Calu3 (cell line): ENCODE results near the gene ANAPC1. TPM values are rescaled to one million over a fixed set of nuclear protein-coding genes. Genes with fewer than 3 reads are reported as not detected.

Source experiments
- BruUV-seq: library from RNA; stranded (reverse); fragments of 400-500 nt; replicated peaks from 2 replicates; lab custom pipeline; 2021; lab: Mats Ljungman, UMichigan
- CTCF ChIA-PET: fragments of 300-600 bp; sonication (Branson Sonifier 250); formaldehyde crosslinking; loops from one replicate; lab custom pipeline; 2022; ENCODE audit warnings: antibody characterized with exemption; lab: Charles Lee
- DNase-seq: peaks from one replicate; pipeline ENCODE4 v3.0.0; 2022
- H3K27ac Mint-ChIP-seq: one replicate; pipeline ENCODE4 v1.8.0; 2022; ENCODE audit warnings: mixed read lengths; ENCODE audit not compliant: unreplicated experiment
- H3K27me3 Mint-ChIP-seq: one replicate; pipeline ENCODE4 v1.8.0; 2022; ENCODE audit warnings: mixed read lengths; ENCODE audit not compliant: unreplicated experiment
- H3K36me3 Mint-ChIP-seq: one replicate; pipeline ENCODE4 v1.8.0; 2022; ENCODE audit warnings: mild to moderate bottlenecking, moderate library complexity, mixed read lengths; ENCODE audit not compliant: insufficient read depth, unreplicated experiment
- H3K4me1 Mint-ChIP-seq: one replicate; pipeline ENCODE4 v1.8.0; 2022; ENCODE audit warnings: mild to moderate bottlenecking, low read depth, mixed read lengths; ENCODE audit not compliant: unreplicated experiment
- H3K4me3 Mint-ChIP-seq: one replicate; pipeline ENCODE4 v1.8.0; 2022; ENCODE audit warnings: mild to moderate bottlenecking, low read depth, moderate library complexity, mixed read lengths; ENCODE audit not compliant: unreplicated experiment
- H3K9me3 Mint-ChIP-seq: one replicate; pipeline ENCODE4 v1.8.0; 2022; ENCODE audit warnings: low read depth, mixed read lengths; ENCODE audit not compliant: unreplicated experiment
- CTCF ChIP-seq: fragments of 200-600 bp; IDR thresholded peaks from one replicate; pipeline ENCODE4 v1.8.0; 2022; ENCODE audit warnings: antibody characterized with exemption; ENCODE audit not compliant: unreplicated experiment
- intact Hi-C: fragments of 100-400 bp; cut with micrococcal nuclease; formaldehyde crosslinking; loops from one replicate; pipeline ENCODE4 v1.10.0; 2022; ENCODE audit not compliant: unreplicated experiment
- total RNA-seq: library from RNA; stranded (reverse); gene quantifications from 2 replicates; pipeline ENCODE4 v1.2.3, GENCODE V29; 2022

ANAPC1 gene
- total RNA-seq, 1 experiment from 2014 or later: 64.5 TPM

DNA sequence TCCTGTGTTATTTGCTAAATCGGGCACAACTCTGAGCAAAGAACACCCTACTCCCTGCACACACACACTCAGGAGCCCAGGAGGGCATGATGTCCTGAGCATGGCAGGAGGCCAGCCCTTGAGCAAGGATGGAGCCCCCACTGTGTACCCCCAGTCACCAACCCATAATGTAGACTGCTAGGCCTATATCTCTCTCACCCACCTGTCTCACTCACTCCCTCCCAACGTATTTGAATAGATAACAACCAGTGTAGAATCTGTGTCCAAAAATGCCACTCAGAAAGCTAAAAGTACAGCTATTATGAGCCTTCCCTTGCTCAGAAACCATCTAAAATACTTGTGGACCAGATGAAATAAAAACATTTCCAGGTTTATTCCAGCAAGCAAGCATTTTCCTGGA lies 43.7 kb upstream of the ANAPC1 start:
- no peak for DNase-seq
- no TSS peak for BruUV-seq
- intact Hi-C loops: no loop called here
- no peak overlapping the region for H3K4me3 Mint-ChIP-seq
- no peaks in the 10 kb centered on the region for H3K9me3 Mint-ChIP-seq
- CTCF ChIA-PET: interaction anchor here (0.6 to 1.2 kb wide), 4 partner anchors 9 to 102 kb away, joined by 4 to 6 read pairs (median 5); no protein-coding TSS in a partner anchor
- H3K4me1 Mint-ChIP-seq: peaks cover 33% of the 10 kb centered on the region
- H3K27me3 Mint-ChIP-seq: no peaks in the 10 kb centered on the region
- no peak for TF ChIP-seq CTCF
- H3K36me3 Mint-ChIP-seq: peaks cover 5% of the 10 kb centered on the region
- no peak overlapping the region for H3K27ac Mint-ChIP-seq

- BruUV-seq: no TSS peak
- no peaks in the 10 kb centered on the region for H3K9me3 Mint-ChIP-seq
- CTCF ChIA-PET: interaction anchor here (0.6 kb wide), 2 partner anchors 16 to 68 kb away, joined by 3 to 4 read pairs; no protein-coding TSS in a partner anchor
- H3K27ac Mint-ChIP-seq: peak overlapping the region; percentile 21
- H3K36me3 Mint-ChIP-seq: peaks cover 5% of the 10 kb centered on the region
- peaks cover 31% of the 10 kb centered on the region for H3K4me1 Mint-ChIP-seq
- TF ChIP-seq CTCF: no peak
- DNase-seq: no peak
- intact Hi-C loops: no loop called here
- no peak overlapping the region for H3K4me3 Mint-ChIP-seq
- H3K27me3 Mint-ChIP-seq: no peaks in the 10 kb centered on the region
These were observed 40.7 kb upstream of the ANAPC1 start for GRCh38 chr2:111924617-111925107.

GRCh38 chr2:111923276-111923804 lies 39.3 kb upstream of the ANAPC1 start:
- TF ChIP-seq CTCF: no peak
- BruUV-seq: no TSS peak
- Mint-ChIP-seq H3K36me3 (peaks cover 5% of the 10 kb centered on the region), H3K27me3 (no peaks in the 10 kb centered on the region), H3K9me3 (no peaks in the 10 kb centered on the region), H3K4me1 (peaks cover 44% of the 10 kb centered on the region), H3K4me3 (no peak overlapping the region), H3K27ac (no peak overlapping the region)
- intact Hi-C loops: no loop called here
- DNase-seq: no peak
- CTCF ChIA-PET: no interaction called here

DNA sequence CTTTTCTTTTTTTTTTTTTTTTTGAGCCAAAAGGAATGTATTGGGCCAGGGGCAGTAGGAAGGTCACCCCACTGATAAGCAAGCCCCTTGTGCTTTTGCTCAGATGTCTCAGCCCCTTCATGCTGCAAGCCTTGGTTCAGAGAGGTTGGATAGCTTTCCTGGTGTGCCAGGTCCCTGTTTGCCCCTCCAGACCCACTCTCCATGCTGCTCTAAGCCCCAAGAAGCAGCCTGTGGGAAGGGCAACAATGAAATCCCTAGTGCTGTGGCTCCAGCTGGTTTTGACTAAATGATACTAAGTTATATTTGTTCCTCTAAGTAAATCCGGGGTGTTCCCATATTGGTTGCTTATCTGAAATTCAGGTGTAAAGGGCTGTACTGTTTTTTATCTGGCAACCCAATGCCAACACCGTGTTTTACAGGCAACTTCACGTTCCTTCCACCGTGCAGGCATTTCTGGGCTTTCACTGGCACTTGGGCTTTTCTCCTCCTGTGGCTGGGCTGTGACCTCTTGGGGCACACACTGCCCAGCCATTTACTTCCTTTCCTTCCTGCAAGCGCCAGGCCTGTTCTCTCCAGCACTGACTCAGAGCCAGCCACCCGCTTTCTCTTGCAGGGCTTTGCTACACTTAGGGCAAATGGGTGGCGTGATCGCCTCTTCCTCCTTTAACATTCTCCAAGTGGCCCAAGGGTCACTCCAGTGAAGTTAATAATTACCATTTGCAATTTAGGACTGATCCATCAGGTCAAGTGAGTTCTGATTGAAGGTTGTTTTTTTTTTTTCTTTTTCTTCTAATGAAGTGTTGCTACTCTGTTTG lies 36.0 kb upstream of the ANAPC1 start:
- H3K27ac Mint-ChIP-seq: peak overlapping the region; percentile 82
- peak; percentile 89 for DNase-seq
- H3K9me3 Mint-ChIP-seq: no peaks in the 10 kb centered on the region
- H3K4me1 Mint-ChIP-seq: peaks cover 49% of the 10 kb centered on the region
- no peaks in the 10 kb centered on the region for H3K27me3 Mint-ChIP-seq
- CTCF ChIA-PET: interaction anchor here (0.7 to 1.6 kb wide), 4 partner anchors 16 to 1320 kb away, joined by 3 to 4 read pairs (median 4); partner anchors contain the start of gene MERTK
- TF ChIP-seq CTCF: no peak
- H3K4me3 Mint-ChIP-seq: peak overlapping the region; percentile 37
- intact Hi-C loops: no loop called here
- H3K36me3 Mint-ChIP-seq: peaks cover 5% of the 10 kb centered on the region
- BruUV-seq: no TSS peak
